Muscle of back (tissue), 11 donors: Measurements from ENCODE around the gene ARHGAP45. TPM values are rescaled to one million over a fixed set of nuclear protein-coding genes. Genes with fewer than 3 reads are reported as not detected.

ENCODE experiments used
- DNase-seq, 3 donors: peaks; one replicate each; pipeline versions ENCODE4 v3.0.0 to v3.0.0-alpha.2; 2013
- polyA plus RNA-seq, 10 donors: library from polyadenylated mRNA; unstranded; fragments of 120-200 nt; gene quantifications; one replicate each; pipeline ENCODE4 v1.2.1, GENCODE V29; 2013; ENCODE audit not compliant: insufficient read length in 10 of 10

The ARHGAP45 gene
- polyA plus RNA-seq, 10 donors, result 6.3 to 20.7 (median 10.1) TPM

GRCh38 chr19:1054102-1055027, 12.6 kb upstream of the ARHGAP45 start:
- DNase-seq, result no peak

DNA sequence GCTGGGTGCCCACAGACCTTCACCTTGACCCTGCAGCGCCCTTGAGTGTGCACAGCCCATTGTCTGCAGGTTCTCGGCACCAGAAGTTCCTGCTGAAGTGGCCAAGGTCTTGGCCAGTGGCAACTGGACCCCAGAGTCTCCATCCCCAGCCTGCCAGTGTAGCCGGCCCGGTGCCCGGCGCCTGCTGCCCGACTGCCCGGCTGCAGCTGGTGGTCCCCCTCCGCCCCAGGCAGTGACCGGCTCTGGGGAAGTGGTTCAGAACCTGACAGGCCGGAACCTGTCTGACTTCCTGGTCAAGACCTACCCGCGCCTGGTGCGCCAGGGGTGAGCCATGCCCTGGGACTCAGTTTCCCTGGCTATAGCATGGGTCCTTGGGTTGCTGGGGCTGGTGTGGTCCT, 11.9 kb upstream of the ARHGAP45 start:
- DNase-seq, result no peak

GRCh38 chr19:1055886-1056620, 10.9 kb upstream of the ARHGAP45 start:
- DNase-seq, result no peak

- DNase-seq, result peak in 1 of 3 donors; percentile 75
These were observed 9.7 kb upstream of the ARHGAP45 start for GRCh38 chr19:1057176-1057855.

DNA sequence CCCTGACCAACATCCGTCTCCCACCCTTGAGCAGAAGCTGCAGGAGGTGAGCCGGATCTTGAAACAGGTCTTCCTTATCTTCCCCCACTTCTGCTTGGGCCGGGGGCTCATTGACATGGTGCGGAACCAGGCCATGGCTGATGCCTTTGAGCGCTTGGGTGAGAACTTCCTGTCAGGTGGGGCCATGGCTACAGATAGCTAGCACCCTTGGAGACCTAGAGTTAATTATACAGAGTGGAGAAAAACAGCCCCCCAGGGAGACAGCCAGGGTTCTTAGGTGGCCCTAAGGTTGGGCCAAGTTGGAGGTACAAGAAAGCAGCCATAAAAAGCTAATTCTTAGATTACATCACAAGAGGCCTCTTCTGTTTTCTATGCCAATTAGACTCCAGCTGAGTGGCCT, 8.9 kb upstream of the ARHGAP45 start:
- no peak for DNase-seq

DNA sequence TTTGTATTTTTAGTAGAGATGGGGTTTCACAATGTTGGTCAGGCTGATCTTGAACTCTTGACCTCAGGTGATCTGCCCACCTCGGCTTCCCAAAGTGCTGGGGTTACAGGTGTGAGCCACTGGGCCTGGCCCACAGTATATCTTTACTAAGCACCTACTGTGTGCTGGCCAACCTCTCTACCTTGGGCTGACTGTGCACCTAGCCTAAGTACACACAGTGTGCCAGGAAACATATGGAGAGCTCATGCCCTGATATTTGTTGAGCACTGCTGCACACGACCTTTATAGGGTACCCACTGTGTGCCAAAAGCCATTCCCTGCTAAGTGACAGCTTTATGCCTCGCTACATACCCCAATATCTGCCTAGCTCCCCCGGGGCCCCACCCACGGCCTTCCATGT, 6.3 kb upstream of the ARHGAP45 start:
- DNase-seq, result no peak

DNA sequence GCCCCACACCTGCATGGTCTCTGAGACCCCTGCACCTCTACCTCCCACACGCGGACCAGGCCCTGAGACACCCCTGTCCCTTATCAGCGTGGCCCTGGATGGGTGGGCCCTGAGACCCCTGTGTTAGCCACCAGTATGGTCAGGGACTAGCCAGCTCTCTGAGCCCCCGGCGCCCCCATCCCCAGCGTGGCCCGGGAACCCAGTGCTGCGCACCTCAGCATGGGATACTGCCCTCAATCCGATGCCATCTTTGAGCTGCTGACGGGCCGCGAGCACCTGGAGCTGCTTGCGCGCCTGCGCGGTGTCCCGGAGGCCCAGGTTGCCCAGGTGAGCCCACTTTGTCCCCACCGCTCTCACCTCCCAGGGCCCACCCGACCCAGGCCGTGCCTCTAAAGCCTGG, 5.0 kb upstream of the ARHGAP45 start:
- DNase-seq, result no peak

DNA sequence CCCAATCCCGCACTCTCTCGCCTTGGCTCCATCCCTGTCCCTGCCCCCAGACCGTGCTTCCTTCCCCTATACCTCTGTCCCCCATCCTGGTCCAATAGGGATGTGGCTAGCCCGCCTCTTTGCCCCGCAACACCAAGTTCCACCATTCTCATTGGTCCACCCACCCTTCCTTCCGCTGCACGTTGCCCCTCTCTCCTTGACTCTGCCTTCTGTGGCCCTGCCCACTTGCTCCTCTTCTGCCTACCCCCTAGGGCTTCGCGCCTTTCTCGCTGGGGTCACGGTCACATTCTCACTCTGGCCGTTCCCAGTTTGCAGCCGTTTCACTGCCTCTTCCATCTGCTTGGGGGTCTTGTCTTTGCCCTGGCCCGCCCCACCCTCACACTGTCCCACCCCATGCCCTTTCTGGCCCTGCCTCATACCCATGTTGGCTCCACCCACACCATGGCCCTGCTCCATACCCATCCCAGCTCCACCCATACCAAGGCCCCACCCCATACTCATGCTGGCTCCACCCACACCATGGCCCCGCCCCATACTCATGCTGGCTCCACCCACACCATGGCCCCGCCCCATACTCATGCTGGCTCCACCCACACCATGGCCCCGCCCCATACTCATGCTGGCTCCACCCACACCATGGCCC, 4.5 kb upstream of the ARHGAP45 start:
- DNase-seq, result no peak

DNA sequence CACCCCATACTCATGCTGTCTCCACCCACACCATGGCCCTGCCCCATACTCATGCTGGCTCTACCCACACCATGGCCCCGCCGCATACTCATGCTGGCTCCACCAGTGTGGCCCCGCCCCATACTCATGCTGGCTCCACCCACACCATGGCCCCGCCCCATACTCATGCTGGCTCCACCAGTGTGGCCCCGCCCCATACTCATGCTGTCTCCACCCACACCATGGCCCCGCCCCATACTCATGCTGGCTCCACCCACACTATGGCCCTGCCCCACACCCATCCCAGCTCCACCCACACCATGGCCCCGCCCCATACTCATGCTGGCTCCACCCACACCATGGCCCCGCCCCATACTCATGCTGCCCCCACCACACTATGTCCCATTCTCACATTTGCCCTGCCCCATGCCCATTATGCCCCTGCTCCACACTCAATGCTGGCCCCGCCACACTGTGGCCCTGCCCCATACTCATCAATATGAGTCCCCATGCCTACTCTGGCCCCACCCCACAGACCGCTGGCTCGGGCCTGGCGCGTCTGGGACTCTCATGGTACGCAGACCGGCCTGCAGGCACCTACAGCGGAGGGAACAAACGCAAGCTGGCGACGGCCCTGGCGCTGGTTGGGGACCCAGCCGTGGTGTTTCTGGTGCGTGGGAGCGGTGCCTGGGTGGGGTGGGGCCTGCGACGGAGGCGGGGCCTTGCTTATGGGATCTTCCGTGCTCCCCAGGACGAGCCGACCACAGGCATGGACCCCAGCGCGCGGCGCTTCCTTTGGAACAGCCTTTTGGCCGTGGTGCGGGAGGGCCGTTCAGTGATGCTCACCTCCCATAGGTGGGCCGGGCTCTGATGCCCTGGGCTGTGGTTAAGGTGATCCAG, 3.7 kb upstream of the ARHGAP45 start:
- no peak for DNase-seq

GRCh38 chr19:1063909-1064660, 2.9 kb upstream of the ARHGAP45 start:
- no peak for DNase-seq

DNA sequence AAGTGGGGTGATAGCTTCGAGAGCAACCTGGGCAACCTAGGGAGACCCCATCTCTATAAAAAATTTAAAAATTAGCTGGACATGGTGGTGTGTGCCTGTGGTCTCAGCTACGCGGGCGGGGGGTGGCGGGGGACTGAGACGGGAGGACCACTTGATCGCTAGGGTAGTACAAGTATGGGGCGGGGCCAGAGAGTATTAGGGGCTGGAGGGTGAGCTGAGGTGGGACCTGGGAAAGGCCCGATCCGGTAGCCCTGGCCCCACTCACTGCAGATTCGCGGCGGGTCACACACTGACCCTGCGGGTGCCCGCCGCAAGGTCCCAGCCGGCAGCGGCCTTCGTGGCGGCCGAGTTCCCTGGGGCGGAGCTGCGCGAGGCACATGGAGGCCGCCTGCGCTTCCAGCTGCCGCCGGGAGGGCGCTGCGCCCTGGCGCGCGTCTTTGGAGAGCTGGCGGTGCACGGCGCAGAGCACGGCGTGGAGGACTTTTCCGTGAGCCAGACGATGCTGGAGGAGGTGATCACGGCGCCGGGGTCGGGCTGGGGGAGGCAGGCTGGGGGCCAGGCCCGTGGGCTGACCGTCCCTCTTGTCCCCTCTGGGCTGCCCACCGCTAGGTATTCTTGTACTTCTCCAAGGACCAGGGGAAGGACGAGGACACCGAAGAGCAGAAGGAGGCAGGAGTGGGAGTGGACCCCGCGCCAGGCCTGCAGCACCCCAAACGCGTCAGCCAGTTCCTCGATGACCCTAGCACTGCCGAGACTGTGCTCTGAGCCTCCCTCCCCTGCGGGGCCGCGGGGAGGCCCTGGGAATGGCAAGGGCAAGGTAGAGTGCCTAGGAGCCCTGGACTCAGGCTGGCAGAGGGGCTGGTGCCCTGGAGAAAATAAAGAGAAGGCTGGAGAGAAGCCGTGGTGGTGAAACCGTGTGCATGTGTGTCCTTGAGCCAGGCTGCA, 2.0 kb upstream of the ARHGAP45 start:
- DNase-seq, result peak in 2 of 3 donors; percentile 77 to 85

GRCh38 chr19:1065606-1066109, 1.3 kb upstream of the ARHGAP45 start:
- DNase-seq, result no peak

- no peak for DNase-seq
These were observed 668 bp upstream of the ARHGAP45 start for GRCh38 chr19:1066251-1066747.

- DNase-seq, result no peak
These were observed 482 bp downstream of the ARHGAP45 start for GRCh38 chr19:1067341-1067957.

GRCh38 chr19:1068009-1069001, 1.3 kb downstream of the ARHGAP45 start:
- DNase-seq, result no peak

DNA sequence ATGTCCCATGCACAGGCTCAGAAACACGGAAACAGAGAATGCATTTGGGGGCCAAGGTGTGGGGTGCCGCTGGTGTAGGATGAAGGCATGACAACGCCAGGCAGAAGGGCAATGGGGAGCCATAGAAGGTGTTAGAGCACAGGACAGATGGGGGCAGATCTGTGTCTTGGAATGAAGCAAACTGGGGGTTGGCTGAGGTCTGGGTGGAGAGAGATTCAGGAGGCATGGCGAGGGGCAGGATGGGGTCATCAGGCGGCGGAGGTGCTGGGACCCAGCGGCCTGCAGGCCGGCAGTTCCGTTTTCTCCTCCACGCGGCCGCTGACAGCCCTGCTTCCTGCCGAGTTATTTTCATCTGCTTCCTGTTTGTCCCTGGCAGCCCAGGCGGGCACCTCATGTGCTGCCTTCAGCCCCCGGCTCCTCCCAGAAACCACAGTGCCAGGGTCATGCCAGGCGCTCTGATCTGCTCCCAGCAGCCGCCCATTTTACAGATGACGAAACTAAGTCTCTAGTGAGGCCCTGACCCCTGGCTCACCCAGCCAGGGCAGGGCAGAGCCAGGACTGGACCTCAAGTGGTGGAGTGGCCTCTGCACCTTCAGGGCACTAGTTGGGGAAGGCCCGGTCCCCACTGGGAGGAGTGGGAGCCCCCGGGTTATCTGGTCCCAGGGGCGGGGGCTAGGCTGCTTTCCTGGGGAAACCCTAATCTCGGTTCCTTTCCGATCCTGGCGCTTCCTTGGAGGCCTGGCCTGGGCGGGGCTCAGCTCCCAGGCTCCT, 2.2 kb downstream of the ARHGAP45 start:
- peak in 1 of 3 donors; percentile 28 for DNase-seq
